HepG2 (cell line): ENCODE measurements around the gene RHOD. TPM values are rescaled to one million over a fixed set of nuclear protein-coding genes. Genes with fewer than 3 reads are reported as not detected.

Source experiments
- ATAC-seq: fragments of 200-7000 bp; cut with Tn5 transposase; 3 replicates; pipeline ENCODE4 v1.9.1; 2020; ENCODE audit warnings: mild to moderate bottlenecking, moderate library complexity
- BruUV-seq: library from RNA; stranded (reverse); fragments of 400-500 nt; replicated peaks from 2 replicates; lab custom pipeline; 2021; lab: Mats Ljungman, UMichigan
- CTCF ChIA-PET: fragments of 300-600 bp; formaldehyde crosslinking; extraction: SDS; loops from one replicate; lab custom pipeline; 2021; ENCODE audit warnings: low total read pairs, inconsistent platforms, low intra/inter-chr PET ratio; lab: Yijun Ruan, JAX
- POLR2A ChIA-PET: fragments of 350-600 bp; sonication (Branson Sonifier 250); formaldehyde crosslinking; loops from one replicate; lab custom pipeline; 2020; ENCODE audit warnings: antibody characterized with exemption, inconsistent platforms; lab: Yijun Ruan, JAX
- DNase-seq: peaks from one replicate; pipeline ENCODE4 v3.0.0-alpha.2; 2015; ENCODE audit warnings: low spot score
- FAIRE-seq: peaks from 3 replicates; lab custom pipeline; 2011; peaks lifted over from hg19 to GRCh38; lab: Jason Lieb, UNC
- H2AFZ ChIP-seq: one replicate; pipeline ENCODE4 v1.6.1; 2011; ENCODE audit warnings: low read length, inconsistent platforms
- H3K27ac ChIP-seq: fragments of 300-600 bp; 3 replicates; pipeline ENCODE4 v1.8.0; 2011; ENCODE audit warnings: mixed run types, mild to moderate bottlenecking, mixed read lengths, low read length, inconsistent platforms; ENCODE audit not compliant: insufficient read depth; ENCODE audit errors: extremely low read length
- H3K27me3 ChIP-seq, 2 experiments: fragments of 200-600 bp in 1 of 2; 2 replicates in 1 of 2; 3 replicates in 1 of 2; pipeline versions ENCODE4 v1.6.0 to v1.8.0; 2011; ENCODE audit warnings: low read length in 2 of 2, mild to moderate bottlenecking in 2 of 2, moderate library complexity in 2 of 2, inconsistent platforms in 1 of 2; ENCODE audit not compliant: insufficient read depth in 2 of 2, control insufficient read depth in 1 of 2
- H3K36me3 ChIP-seq, 2 experiments: fragments of 200-600 bp in 1 of 2; replicated peaks in 1 of 2; 2 replicates in 1 of 2; 3 replicates in 1 of 2; pipeline versions ENCODE4 v1.5.1 to v1.8.0; 2011; ENCODE audit warnings: low read length in 2 of 2, inconsistent platforms in 1 of 2; ENCODE audit not compliant: insufficient read depth in 2 of 2, control insufficient read depth in 1 of 2
- H3K4me1 ChIP-seq: 2 replicates; pipeline ENCODE4 v1.5.1; 2012; ENCODE audit warnings: low read length, inconsistent platforms; ENCODE audit not compliant: insufficient read depth
- H3K4me2 ChIP-seq: 2 replicates; pipeline ENCODE4 v1.6.0; 2011; ENCODE audit warnings: low read depth, low read length, inconsistent platforms
- H3K4me3 ChIP-seq, 3 experiments: fragments of 200-600 bp in 1 of 3; sonication (generic), shearing (Covaris generic) in 1 of 3; replicated peaks in 1 of 3; 2 replicates each; pipeline ENCODE4 v1.5.1; 2011 to 2016; ENCODE audit warnings: low read length in 3 of 3, inconsistent platforms in 2 of 3, low read depth in 2 of 3, mild to moderate bottlenecking in 2 of 3, control low read depth in 1 of 3, mixed read lengths in 1 of 3; ENCODE audit not compliant: insufficient read depth in 1 of 3
- H3K79me2 ChIP-seq: one replicate; pipeline ENCODE4 v1.6.1; 2011; ENCODE audit warnings: low read length, inconsistent platforms; ENCODE audit not compliant: insufficient read depth
- H3K9ac ChIP-seq: 2 replicates; pipeline ENCODE4 v1.6.0; 2011; ENCODE audit warnings: mild to moderate bottlenecking, low read depth, low read length, inconsistent platforms; ENCODE audit not compliant: insufficient read depth
- H3K9me3 ChIP-seq: 2 replicates; pipeline ENCODE4 v1.5.1; 2012; ENCODE audit warnings: mild to moderate bottlenecking, low read length
- H4K20me1 ChIP-seq: 2 replicates; pipeline ENCODE4 v1.6.0; 2011; ENCODE audit warnings: inconsistent platforms, mild to moderate bottlenecking, low read length, moderate library complexity; ENCODE audit not compliant: insufficient read depth
- CCDC6 ChIP-seq: sonication (generic); formaldehyde crosslinking; IDR thresholded peaks from 2 replicates; pipeline ENCODE4 v1.8.1; 2022; ENCODE audit warnings: mild to moderate bottlenecking, missing genetic modification reagents, moderate library complexity
- KMT2A ChIP-seq: sonication (generic); formaldehyde crosslinking; IDR thresholded peaks from 2 replicates; pipeline ENCODE4 v1.4.0; 2020; ENCODE audit warnings: missing genetic modification reagents
- NFATC3 ChIP-seq: sonication (generic); formaldehyde crosslinking; IDR thresholded peaks from 2 replicates; pipeline ENCODE4 v1.5.1; 2020; ENCODE audit warnings: mild to moderate bottlenecking, missing genetic modification reagents
- SRF ChIP-seq: IDR thresholded peaks from 2 replicates; pipeline ENCODE4 v1.6.1; 2011; ENCODE audit warnings: mild to moderate bottlenecking, low read depth, low read length, moderate library complexity
- ZNF431 ChIP-seq: sonication (generic); formaldehyde crosslinking; IDR thresholded peaks from 2 replicates; pipeline ENCODE4 v1.9.0; 2022; ENCODE audit warnings: missing genetic modification reagents, low read depth, mild to moderate bottlenecking, borderline replicate concordance
- WGBS: methylation state at CpG from one replicate; pipeline ENCODE4 v1.1.6; 2017; ENCODE audit warnings: low lambda C conversion rate; 5-methylcytosine and 5-hydroxymethylcytosine counted together
- in situ Hi-C: cut with HindIII; loops from 2 replicates; pipeline ENCODE4 v1.10.0; 2017; ENCODE audit warnings: low pct_unique_long_range_greater_than_20kb; ENCODE audit not compliant: extremely low pct_ligation_motif_present
- intact Hi-C: fragments of 100-400 bp; cut with micrococcal nuclease; formaldehyde crosslinking; loops from one replicate; pipeline ENCODE4 v1.10.0; 2022; ENCODE audit not compliant: unreplicated experiment
- polyA plus RNA-seq, 8 experiments: library from polyadenylated mRNA; depleted of rRNA in 3 of 8; stranded (reverse) in 7 of 8; unstranded in 1 of 8; fragments of >200 nt; fragmentation: Illumina TruSeq in 4 of 8; extraction: Trizol in 4 of 8; gene quantifications; 2 replicates each; pipeline versions ENCODE4 v1.2.1 to v1.2.3, GENCODE V29; 2011 to 2016; ENCODE audit warnings: low read depth in 4 of 8, missing spikeins in 1 of 8, mixed read lengths in 1 of 8; ENCODE audit not compliant: insufficient read depth in 1 of 8
- total RNA-seq, 5 experiments: library from RNA; depleted of rRNA; stranded (reverse); fragments of >200 nt; fragmentation: Illumina TruSeq; extraction: Trizol; gene quantifications; 2 replicates each; pipeline ENCODE4 v1.2.3, GENCODE V29; 2016; ENCODE audit warnings: low read depth in 1 of 5
- TF ChIP-seq, protein P1 (sequence below): sonication (generic); formaldehyde crosslinking; IDR thresholded peaks from 2 replicates; pipeline ENCODE4 v1.4.0; 2020; ENCODE audit warnings: missing genetic modification reagents
- TF ChIP-seq, protein P2 (sequence below): sonication (generic); formaldehyde crosslinking; IDR thresholded peaks from 2 replicates; pipeline ENCODE4 v1.4.0; 2020; ENCODE audit warnings: missing genetic modification reagents, low read depth, mild to moderate bottlenecking, borderline replicate concordance
- TF ChIP-seq, protein P3 (sequence below): IDR thresholded peaks from 2 replicates; pipeline ENCODE4 v1.6.1; 2016; ENCODE audit warnings: mild to moderate bottlenecking, missing biosample characterization, missing genetic modification reagents
- TF ChIP-seq, protein P4 (sequence below), 2 experiments: sonication (generic) in 1 of 2; formaldehyde crosslinking in 1 of 2; IDR thresholded peaks; 2 replicates each; pipeline versions ENCODE4 v1.4.0 to v1.6.1; 2016 to 2020; ENCODE audit warnings: borderline replicate concordance in 1 of 2, low read depth in 1 of 2, mild to moderate bottlenecking in 1 of 2, missing genetic modification reagents in 1 of 2
- TF ChIP-seq, protein P5 (sequence below): sonication (generic); formaldehyde crosslinking; IDR thresholded peaks from 2 replicates; pipeline ENCODE4; 2020; ENCODE audit warnings: missing genetic modification reagents, mild to moderate bottlenecking, borderline replicate concordance

The RHOD gene
- total and polyA plus RNA-seq, 2 of the 13 experiments (the other 11 are each of a cell fraction or from before 2014, with no cell fraction given): 0.27 to 0.98 TPM

DNA sequence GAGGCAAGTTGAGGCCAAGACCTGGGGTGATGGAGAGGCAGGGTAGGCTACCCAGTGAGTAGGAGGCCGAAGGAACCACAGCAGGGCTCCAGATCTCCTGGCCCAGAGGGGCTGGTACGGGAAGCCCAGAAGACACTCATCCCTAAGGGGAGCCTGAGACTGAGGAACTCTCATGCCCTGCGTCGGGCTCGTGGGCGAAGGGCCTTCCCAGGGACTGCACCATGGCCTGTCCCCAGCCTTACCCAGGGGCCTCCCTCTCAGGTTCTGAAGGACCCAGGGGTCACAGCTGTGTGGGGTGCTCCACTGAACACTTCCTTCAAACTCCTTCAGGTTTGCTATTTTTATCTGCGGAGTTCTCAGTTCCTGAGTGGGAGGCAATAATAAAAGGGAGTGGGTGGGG lies 49.5 kb upstream of the RHOD start (continued):
- no peak for TF ChIP-seq KMT2A
- TF ChIP-seq NFATC3 (CRISPR knock-in tag): no peak
- TF ChIP-seq, protein P1, sequence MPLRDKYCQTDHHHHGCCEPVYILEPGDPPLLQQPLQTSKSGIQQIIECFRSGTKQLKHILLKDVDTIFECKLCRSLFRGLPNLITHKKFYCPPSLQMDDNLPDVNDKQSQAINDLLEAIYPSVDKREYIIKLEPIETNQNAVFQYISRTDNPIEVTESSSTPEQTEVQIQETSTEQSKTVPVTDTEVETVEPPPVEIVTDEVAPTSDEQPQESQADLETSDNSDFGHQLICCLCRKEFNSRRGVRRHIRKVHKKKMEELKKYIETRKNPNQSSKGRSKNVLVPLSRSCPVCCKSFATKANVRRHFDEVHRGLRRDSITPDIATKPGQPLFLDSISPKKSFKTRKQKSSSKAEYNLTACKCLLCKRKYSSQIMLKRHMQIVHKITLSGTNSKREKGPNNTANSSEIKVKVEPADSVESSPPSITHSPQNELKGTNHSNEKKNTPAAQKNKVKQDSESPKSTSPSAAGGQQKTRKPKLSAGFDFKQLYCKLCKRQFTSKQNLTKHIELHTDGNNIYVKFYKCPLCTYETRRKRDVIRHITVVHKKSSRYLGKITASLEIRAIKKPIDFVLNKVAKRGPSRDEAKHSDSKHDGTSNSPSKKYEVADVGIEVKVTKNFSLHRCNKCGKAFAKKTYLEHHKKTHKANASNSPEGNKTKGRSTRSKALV (CRISPR knock-in tag): no peak
- TF ChIP-seq SRF: no peak

DNA sequence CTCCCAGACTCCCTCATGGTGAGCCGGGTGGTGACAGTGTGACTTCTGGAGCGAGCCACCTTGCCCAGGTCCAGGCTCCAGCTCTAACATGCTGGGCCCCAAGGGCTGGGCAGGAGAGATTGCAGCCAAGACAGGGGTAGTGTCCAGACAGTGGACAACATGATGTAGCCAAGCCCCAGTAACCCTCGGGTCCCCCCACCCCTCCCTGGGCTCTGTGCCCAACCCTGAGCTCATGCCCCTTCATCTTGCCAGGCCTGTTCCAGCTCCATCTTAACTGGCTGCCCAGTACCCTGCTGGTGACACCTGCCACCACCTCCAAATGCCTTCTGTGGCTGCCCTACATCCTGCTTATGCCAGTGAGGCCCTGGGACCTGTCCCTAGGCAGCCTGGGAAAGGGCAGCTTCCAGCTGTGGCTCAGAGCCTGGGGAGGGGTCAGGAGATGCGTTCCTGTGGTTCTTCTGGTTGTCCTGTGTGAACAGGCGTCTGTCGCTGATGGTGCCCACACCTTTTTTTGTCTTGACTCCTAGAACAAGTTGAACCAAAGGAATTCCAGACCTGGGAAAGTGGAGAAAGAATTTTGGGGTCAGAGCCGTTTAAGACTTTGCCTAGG lies 46.2 kb upstream of the RHOD start:
- ATAC-seq (no peak; the same call in 2 of the 3 replicates), DNase-seq (no peak), FAIRE-seq (no peak)
- H3K27ac ChIP-seq: no peak overlapping the region
- ChIA-PET CTCF (no interaction called here), POLR2A (interaction anchor here (1.0 kb wide), 1 partner anchor 14 kb away, joined by 3 read pairs; no protein-coding TSS in a partner anchor)
- H3K4me3 ChIP-seq: no peak overlapping the region
- peaks cover 4% of the 10 kb centered on the region in 2 experiments; a peak in 3 of 5 replicates for H3K27me3 ChIP-seq
- intact Hi-C loops (no loop called here), in situ Hi-C loops (no loop called here)
- TF ChIP-seq, protein P2, sequence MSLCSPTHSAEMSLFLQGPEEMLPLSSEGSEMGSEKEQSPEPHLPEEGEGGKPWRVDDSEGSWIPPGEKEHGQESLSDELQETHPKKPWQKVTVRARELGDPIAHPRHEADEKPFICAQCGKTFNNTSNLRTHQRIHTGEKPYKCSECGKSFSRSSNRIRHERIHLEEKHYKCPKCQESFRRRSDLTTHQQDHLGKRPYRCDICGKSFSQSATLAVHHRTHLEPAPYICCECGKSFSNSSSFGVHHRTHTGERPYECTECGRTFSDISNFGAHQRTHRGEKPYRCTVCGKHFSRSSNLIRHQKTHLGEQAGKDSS: no peak
- TF ChIP-seq, protein P3, sequence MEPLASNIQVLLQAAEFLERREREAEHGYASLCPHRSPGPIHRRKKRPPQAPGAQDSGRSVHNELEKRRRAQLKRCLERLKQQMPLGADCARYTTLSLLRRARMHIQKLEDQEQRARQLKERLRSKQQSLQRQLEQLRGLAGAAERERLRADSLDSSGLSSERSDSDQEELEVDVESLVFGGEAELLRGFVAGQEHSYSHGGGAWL: no peak
- TF ChIP-seq, protein P4, sequence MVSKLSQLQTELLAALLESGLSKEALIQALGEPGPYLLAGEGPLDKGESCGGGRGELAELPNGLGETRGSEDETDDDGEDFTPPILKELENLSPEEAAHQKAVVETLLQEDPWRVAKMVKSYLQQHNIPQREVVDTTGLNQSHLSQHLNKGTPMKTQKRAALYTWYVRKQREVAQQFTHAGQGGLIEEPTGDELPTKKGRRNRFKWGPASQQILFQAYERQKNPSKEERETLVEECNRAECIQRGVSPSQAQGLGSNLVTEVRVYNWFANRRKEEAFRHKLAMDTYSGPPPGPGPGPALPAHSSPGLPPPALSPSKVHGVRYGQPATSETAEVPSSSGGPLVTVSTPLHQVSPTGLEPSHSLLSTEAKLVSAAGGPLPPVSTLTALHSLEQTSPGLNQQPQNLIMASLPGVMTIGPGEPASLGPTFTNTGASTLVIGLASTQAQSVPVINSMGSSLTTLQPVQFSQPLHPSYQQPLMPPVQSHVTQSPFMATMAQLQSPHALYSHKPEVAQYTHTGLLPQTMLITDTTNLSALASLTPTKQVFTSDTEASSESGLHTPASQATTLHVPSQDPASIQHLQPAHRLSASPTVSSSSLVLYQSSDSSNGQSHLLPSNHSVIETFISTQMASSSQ (IDR thresholded peaks at IDR 0.05; ENCODE audit: low read depth): no peak
- TF ChIP-seq, protein P4 (CRISPR knock-in tag; IDR thresholded peaks at IDR 0.05; ENCODE audit: borderline replicate concordance): no peak
- TF ChIP-seq CCDC6 (CRISPR knock-in tag): no peak
- no peak for TF ChIP-seq ZNF431 (CRISPR knock-in tag)
- TF ChIP-seq, protein P5, sequence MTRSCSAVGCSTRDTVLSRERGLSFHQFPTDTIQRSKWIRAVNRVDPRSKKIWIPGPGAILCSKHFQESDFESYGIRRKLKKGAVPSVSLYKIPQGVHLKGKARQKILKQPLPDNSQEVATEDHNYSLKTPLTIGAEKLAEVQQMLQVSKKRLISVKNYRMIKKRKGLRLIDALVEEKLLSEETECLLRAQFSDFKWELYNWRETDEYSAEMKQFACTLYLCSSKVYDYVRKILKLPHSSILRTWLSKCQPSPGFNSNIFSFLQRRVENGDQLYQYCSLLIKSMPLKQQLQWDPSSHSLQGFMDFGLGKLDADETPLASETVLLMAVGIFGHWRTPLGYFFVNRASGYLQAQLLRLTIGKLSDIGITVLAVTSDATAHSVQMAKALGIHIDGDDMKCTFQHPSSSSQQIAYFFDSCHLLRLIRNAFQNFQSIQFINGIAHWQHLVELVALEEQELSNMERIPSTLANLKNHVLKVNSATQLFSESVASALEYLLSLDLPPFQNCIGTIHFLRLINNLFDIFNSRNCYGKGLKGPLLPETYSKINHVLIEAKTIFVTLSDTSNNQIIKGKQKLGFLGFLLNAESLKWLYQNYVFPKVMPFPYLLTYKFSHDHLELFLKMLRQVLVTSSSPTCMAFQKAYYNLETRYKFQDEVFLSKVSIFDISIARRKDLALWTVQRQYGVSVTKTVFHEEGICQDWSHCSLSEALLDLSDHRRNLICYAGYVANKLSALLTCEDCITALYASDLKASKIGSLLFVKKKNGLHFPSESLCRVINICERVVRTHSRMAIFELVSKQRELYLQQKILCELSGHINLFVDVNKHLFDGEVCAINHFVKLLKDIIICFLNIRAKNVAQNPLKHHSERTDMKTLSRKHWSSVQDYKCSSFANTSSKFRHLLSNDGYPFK: no peak
- no peak overlapping the region for H3K9ac ChIP-seq
- no TSS peak for BruUV-seq
- H3K4me2 ChIP-seq: no peak overlapping the region
- no peaks in the 10 kb centered on the region for H3K9me3 ChIP-seq
- no peak overlapping the region for H2AFZ ChIP-seq
- no peaks in the 10 kb centered on the region for H3K36me3 ChIP-seq
- 24% methylated on average over 5 of the region's 7 CpGs for WGBS
- H3K79me2 ChIP-seq: no peaks in the 10 kb centered on the region
- no peaks in the 10 kb centered on the region for H4K20me1 ChIP-seq
- peaks cover 29% of the 10 kb centered on the region for H3K4me1 ChIP-seq
